GM12865 (cell line): Measurements from ENCODE around the gene RABGAP1.

Source experiments
- DNase-seq: peaks from one replicate; pipeline ENCODE4 v3.0.0; 2010; ENCODE audit warnings: low read depth
- H3K4me3 ChIP-seq: 2 replicates; pipeline ENCODE4 v1.5.1; 2011; ENCODE audit warnings: mild to moderate bottlenecking, low read depth, low read length, control low read depth
- TF ChIP-seq, protein P1 (sequence below): IDR thresholded peaks from 2 replicates; pipeline ENCODE4 v1.5.1; 2011; ENCODE audit warnings: low read length, control low read depth, low read depth, inconsistent platforms; ENCODE audit not compliant: insufficient read depth; ENCODE audit errors: missing control alignments

RABGAP1 gene

DNA sequence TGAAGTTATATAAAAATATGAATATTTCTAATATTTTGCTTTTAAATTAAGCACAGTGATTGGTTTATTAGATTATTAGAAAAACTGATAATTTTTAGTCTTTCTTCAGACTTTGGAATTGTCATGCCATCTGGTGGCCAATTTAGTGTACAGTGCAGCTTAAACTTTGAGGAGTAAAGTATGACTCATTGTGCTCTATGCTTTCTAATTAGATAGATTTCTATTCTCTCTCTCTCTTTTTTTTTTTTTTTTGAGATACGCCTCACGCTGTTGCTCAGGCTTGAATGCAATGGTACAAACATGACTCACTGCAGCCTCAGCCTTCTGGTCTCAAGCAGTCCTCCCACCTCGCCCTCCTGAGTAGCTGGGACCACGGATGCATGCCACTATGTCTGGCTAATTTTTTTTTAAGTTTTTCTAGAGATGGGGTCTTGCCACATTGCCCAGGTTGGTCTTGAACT, 50.6 kb downstream of the RABGAP1 start:
- DNase-seq: peak; percentile 54

DNA sequence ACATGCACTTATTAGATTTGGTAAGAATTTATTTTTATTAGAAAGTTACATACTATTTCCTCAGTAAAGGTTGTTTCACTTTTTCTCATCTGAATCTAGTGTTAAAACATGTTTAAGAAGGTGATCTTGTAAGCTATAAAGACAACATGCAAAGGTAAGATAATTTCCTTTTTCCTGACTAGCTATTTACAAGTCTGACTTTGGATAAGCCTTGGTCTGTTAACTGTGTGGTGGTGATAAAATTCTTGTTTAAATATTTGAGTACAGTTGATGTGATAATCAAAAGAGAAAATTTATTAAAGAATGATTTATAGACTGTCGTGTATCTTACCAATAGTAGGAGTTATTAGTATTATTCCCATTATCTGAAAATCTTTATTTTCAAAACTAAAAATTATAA, 55.8 kb downstream of the RABGAP1 start:
- TF ChIP-seq, protein P1, sequence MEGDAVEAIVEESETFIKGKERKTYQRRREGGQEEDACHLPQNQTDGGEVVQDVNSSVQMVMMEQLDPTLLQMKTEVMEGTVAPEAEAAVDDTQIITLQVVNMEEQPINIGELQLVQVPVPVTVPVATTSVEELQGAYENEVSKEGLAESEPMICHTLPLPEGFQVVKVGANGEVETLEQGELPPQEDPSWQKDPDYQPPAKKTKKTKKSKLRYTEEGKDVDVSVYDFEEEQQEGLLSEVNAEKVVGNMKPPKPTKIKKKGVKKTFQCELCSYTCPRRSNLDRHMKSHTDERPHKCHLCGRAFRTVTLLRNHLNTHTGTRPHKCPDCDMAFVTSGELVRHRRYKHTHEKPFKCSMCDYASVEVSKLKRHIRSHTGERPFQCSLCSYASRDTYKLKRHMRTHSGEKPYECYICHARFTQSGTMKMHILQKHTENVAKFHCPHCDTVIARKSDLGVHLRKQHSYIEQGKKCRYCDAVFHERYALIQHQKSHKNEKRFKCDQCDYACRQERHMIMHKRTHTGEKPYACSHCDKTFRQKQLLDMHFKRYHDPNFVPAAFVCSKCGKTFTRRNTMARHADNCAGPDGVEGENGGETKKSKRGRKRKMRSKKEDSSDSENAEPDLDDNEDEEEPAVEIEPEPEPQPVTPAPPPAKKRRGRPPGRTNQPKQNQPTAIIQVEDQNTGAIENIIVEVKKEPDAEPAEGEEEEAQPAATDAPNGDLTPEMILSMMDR: no peak
- H3K4me3 ChIP-seq: no peak overlapping the region
- no peak for DNase-seq

More for the DNA sequence above, 50.6 kb downstream of the RABGAP1 start:
- no peak overlapping the region for H3K4me3 ChIP-seq
- TF ChIP-seq, protein P1: peak; percentile 47

DNA sequence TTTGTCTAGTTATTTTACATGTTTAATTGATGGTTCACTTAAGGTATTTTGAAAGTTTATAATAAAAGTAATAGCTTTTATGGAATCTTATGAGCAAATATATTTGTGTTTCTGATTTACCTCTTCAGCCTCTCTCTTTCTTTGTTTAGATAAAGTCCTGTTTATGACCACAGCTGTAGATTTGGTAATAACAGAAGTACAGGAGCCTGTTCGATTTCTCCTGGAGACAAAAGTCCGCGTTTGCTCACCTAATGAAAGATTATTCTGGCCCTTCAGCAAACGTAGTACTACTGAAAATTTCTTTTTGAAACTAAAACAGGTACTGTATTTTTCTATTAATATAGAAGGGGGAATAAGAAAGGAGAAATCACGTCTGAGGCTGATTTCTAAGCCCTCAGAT, 57.6 kb downstream of the RABGAP1 start:
- H3K4me3 ChIP-seq: no peak overlapping the region
- DNase-seq: no peak
- TF ChIP-seq, protein P1: no peak

DNA sequence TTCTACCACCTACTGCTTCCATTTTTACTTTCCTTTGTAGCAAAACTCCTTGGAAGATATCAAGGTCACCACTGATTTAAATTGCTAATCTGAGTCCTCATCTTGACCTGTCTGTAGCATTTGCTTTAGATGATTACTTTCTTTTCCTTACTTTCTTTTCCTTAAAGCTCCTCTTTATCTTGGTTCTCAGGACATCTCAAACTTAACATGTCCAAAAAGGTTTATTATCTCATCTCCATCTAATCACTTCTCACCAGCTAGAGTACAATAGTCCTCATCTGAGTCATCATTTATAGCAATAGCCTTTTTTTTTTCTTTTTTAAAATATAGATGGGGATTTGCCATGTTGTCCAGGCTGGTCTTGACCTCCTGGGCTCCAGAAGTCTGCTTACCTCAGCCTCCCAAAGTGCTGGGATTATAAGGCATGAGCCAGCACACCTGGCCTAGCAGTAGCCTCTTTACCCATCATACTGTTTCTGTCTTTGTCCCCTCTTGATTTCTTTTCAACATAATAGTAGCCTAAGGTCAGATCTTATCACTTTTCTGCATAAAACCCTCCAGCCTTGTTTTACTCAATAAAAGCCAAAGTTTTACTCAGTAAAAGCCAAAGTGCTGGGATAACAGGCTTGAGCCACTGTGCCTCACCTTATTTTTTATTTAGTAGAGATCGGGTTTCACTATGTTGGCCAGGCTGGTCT, 59.7 kb downstream of the RABGAP1 start:
- DNase-seq: no peak
- no peak overlapping the region for H3K4me3 ChIP-seq
- TF ChIP-seq, protein P1: no peak

DNA sequence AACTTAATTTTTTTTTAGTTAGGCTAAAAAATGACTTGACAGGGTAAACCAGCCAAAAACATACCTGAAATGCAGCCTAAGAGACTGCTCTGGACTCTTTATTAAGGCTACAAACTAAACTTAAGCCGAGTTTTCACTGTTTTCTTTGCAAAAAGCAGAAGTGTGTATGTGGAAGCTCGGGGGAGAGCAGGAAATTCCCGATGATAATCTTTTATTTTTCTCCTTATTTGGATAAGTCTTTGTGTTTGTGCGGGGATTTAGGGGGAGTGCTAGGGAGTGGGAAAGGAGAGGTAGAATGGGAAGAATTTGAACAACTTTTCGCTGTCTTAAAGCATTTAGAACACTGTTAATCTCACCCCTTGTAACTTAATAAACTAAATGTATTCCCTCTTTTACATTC, 61.9 kb downstream of the RABGAP1 start:
- no peak overlapping the region for H3K4me3 ChIP-seq
- TF ChIP-seq, protein P1: no peak
- DNase-seq: no peak

DNA sequence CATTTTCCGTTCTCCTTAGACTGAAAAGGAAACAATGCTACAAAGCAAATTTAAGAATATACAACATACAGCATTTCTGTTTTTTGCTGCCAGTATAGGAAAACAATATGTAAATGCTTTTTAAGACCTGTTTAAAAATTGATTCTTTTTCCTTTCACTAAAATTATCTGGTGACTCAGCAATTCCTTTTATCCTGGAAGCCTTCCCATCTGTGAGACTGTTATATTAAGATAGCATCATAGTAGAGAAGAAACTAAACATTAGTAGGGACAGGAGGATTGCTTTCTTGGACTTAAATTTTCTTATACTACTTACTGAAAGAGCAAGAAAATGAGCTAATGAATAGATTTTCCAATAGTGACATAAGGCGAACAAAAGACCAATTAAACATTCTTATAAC, 62.6 kb downstream of the RABGAP1 start:
- TF ChIP-seq, protein P1: no peak
- H3K4me3 ChIP-seq: no peak overlapping the region
- no peak for DNase-seq

DNA sequence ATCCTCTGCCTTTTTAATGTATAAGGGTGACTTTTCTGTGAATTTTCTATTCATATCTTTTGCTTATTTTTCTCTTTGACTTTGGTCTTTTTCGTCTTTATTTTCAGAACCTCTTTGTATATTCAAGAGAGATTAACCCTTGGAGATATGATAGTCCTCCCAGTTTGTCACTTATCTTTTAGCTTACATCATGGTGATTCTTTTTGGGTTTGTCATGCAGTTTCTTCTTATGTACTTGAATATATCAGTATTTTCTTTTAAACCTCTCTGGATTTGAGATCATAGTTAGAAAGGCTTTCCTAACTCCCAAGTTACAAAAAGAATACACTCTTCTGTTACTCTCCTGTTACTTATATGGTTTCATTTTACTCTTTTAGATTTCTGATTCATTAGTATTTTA, 65.1 kb downstream of the RABGAP1 start:
- TF ChIP-seq, protein P1: no peak

More for the DNA sequence above, 65.1 kb downstream of the RABGAP1 start:
- no peak overlapping the region for H3K4me3 ChIP-seq
- no peak for DNase-seq
